HepG2 (cell line): Measurements from ENCODE around the gene SRSF10.

Source experiments
- ESRRA ChIP-seq: sonication (generic); formaldehyde crosslinking; IDR thresholded peaks from 2 replicates; pipeline ENCODE4 v1.5.1; 2020; ENCODE audit warnings: mild to moderate bottlenecking, low read depth, missing genetic modification reagents
- EZH2 ChIP-seq: conservative IDR thresholded peaks from 2 replicates; pipeline ENCODE4 v1.6.1; 2012; ENCODE audit warnings: mild to moderate bottlenecking, low read depth, low read length, moderate library complexity
- HIVEP1 ChIP-seq: sonication (generic); formaldehyde crosslinking; IDR thresholded peaks from 2 replicates; pipeline ENCODE4 v1.4.0; 2020; ENCODE audit warnings: mild to moderate bottlenecking, missing genetic modification reagents
- RFX5 ChIP-seq: IDR thresholded peaks from 2 replicates; pipeline ENCODE4 v1.6.1; 2011; ENCODE audit warnings: low read depth, low read length, improper control_type of control experiment
- RNF2 ChIP-seq: fragments of 450-650 bp; conservative IDR thresholded peaks from 2 replicates; pipeline ENCODE4 v1.6.1; 2016; ENCODE audit warnings: low read depth
- SRF ChIP-seq: IDR thresholded peaks from 2 replicates; pipeline ENCODE4 v1.6.1; 2011; ENCODE audit warnings: mild to moderate bottlenecking, low read depth, low read length, moderate library complexity
- TBX2 ChIP-seq: sonication (generic); formaldehyde crosslinking; IDR thresholded peaks from 2 replicates; pipeline ENCODE4 v1.5.0; 2020; ENCODE audit warnings: missing genetic modification reagents, mild to moderate bottlenecking, borderline replicate concordance
- TF ChIP-seq, protein P1 (sequence below): sonication (generic); formaldehyde crosslinking; IDR thresholded peaks from 2 replicates; pipeline ENCODE4 v1.5.0; 2020; ENCODE audit warnings: mild to moderate bottlenecking, missing genetic modification reagents, moderate library complexity
- TF ChIP-seq, protein P2 (sequence below): sonication (generic); formaldehyde crosslinking; IDR thresholded peaks from 2 replicates; pipeline ENCODE4 v1.4.0; 2020; ENCODE audit warnings: low read depth, mild to moderate bottlenecking, missing genetic modification reagents

DNA sequence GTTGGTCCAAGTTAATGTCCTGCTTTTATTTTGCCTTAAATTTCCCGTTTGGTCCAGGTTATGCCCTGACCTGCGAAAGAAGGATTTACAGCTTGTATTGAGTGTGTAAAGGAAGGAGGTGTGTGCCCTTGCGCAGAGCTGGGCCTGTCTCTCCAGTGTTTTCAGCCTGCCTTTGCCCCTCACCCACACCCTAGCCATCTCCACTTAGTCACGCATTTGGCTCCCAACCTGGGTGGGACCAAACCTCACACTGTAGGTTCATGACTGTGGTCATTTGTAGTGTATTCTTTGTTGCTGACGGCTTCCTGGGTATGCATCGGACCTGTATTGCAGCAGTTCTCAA is 572 bp upstream of the SRSF10 start:
- TF ChIP-seq, protein P1, sequence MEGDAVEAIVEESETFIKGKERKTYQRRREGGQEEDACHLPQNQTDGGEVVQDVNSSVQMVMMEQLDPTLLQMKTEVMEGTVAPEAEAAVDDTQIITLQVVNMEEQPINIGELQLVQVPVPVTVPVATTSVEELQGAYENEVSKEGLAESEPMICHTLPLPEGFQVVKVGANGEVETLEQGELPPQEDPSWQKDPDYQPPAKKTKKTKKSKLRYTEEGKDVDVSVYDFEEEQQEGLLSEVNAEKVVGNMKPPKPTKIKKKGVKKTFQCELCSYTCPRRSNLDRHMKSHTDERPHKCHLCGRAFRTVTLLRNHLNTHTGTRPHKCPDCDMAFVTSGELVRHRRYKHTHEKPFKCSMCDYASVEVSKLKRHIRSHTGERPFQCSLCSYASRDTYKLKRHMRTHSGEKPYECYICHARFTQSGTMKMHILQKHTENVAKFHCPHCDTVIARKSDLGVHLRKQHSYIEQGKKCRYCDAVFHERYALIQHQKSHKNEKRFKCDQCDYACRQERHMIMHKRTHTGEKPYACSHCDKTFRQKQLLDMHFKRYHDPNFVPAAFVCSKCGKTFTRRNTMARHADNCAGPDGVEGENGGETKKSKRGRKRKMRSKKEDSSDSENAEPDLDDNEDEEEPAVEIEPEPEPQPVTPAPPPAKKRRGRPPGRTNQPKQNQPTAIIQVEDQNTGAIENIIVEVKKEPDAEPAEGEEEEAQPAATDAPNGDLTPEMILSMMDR (CRISPR knock-in tag) = no peak
- TF ChIP-seq RNF2 (no peak), ESRRA (CRISPR knock-in tag) (no peak), HIVEP1 (no peak), RFX5 (no peak), SRF (no peak), EZH2 (no peak), TBX2 (CRISPR knock-in tag) (no peak)
- TF ChIP-seq, protein P2, sequence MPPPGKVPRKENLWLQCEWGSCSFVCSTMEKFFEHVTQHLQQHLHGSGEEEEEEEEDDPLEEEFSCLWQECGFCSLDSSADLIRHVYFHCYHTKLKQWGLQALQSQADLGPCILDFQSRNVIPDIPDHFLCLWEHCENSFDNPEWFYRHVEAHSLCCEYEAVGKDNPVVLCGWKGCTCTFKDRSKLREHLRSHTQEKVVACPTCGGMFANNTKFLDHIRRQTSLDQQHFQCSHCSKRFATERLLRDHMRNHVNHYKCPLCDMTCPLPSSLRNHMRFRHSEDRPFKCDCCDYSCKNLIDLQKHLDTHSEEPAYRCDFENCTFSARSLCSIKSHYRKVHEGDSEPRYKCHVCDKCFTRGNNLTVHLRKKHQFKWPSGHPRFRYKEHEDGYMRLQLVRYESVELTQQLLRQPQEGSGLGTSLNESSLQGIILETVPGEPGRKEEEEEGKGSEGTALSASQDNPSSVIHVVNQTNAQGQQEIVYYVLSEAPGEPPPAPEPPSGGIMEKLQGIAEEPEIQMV (CRISPR knock-in tag) = no peak
